ENCODE data around the gene WDFY3. TPM values are rescaled to one million over a fixed set of nuclear protein-coding genes. Genes with fewer than 3 reads are reported as not detected.

WDFY3 gene
- total RNA-seq, 4 donors from 2014 or later: 35.9 to 146 (median 95.0) TPM

- DNase-seq: no peak
- Histone ChIP-seq H3K27me3 (no peaks in the 10 kb centered on the region), H3K9me3 (no peaks in the 10 kb centered on the region), H3K4me3 (no peak overlapping the region), H3K4me1 (no peaks in the 10 kb centered on the region), H3K27ac (no peak overlapping the region), H3K36me3 (no peaks in the 10 kb centered on the region)
- TF ChIP-seq POLR2A (IDR thresholded peaks at IDR 0.05): no peak
- TF ChIP-seq, protein P1, sequence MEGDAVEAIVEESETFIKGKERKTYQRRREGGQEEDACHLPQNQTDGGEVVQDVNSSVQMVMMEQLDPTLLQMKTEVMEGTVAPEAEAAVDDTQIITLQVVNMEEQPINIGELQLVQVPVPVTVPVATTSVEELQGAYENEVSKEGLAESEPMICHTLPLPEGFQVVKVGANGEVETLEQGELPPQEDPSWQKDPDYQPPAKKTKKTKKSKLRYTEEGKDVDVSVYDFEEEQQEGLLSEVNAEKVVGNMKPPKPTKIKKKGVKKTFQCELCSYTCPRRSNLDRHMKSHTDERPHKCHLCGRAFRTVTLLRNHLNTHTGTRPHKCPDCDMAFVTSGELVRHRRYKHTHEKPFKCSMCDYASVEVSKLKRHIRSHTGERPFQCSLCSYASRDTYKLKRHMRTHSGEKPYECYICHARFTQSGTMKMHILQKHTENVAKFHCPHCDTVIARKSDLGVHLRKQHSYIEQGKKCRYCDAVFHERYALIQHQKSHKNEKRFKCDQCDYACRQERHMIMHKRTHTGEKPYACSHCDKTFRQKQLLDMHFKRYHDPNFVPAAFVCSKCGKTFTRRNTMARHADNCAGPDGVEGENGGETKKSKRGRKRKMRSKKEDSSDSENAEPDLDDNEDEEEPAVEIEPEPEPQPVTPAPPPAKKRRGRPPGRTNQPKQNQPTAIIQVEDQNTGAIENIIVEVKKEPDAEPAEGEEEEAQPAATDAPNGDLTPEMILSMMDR (IDR thresholded peaks at IDR 0.05): no peak
- intact Hi-C loops (cut with DNase I; ENCODE audit: low total_unique reads): no loop called here
Observed at GRCh38 chr4:84691170-84691691, 275.3 kb downstream of the WDFY3 start.

- intact Hi-C loops (cut with DNase I; ENCODE audit: low total_unique reads): no loop called here
- Histone ChIP-seq H3K4me1 (no peaks in the 10 kb centered on the region), H3K9me3 (no peaks in the 10 kb centered on the region), H3K4me3 (no peak overlapping the region), H3K27ac (no peak overlapping the region), H3K36me3 (no peaks in the 10 kb centered on the region), H3K27me3 (no peaks in the 10 kb centered on the region)
- DNase-seq: no peak
- TF ChIP-seq, protein P1 (IDR thresholded peaks at IDR 0.05): no peak
- no peak for TF ChIP-seq POLR2A (IDR thresholded peaks at IDR 0.05)
Observed at GRCh38 chr4:84690481-84690880, 276.0 kb downstream of the WDFY3 start.

GRCh38 chr4:84689197-84689596 lies 277.3 kb downstream of the WDFY3 start:
- no peak overlapping the region for H3K27ac ChIP-seq
- no peak for DNase-seq
- H3K36me3 ChIP-seq: no peaks in the 10 kb centered on the region
- no peaks in the 10 kb centered on the region for H3K9me3 ChIP-seq
- no peaks in the 10 kb centered on the region for H3K4me1 ChIP-seq
- no peak overlapping the region for H3K4me3 ChIP-seq
- TF ChIP-seq, protein P1 (IDR thresholded peaks at IDR 0.05): no peak
- no peak for TF ChIP-seq POLR2A (IDR thresholded peaks at IDR 0.05)
- no peaks in the 10 kb centered on the region for H3K27me3 ChIP-seq
- intact Hi-C loops (cut with DNase I; ENCODE audit: low total_unique reads): no loop called here

DNA sequence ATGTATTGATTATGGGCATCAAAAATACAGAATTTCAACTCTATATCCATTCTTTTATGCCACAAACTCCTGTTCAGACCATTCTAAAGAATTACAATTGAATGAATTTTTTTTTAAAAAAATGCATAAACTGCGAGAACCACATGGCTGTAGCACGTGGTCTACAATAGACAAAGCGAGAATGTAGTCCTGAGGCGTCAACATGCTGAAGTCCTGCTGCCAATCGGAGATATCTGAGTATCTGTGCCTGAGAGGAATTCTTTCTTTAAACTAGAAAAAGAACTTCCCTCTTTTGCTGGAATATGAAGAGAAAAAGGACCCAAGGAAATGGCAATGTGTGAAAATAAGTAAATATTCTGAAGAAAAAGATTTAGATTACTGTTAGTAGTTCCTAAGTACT lies 277.9 kb downstream of the WDFY3 start:
- intact Hi-C loops (cut with DNase I; ENCODE audit: low total_unique reads): no loop called here
- Histone ChIP-seq H3K4me3 (no peak overlapping the region), H3K27ac (no peak overlapping the region), H3K27me3 (no peaks in the 10 kb centered on the region), H3K4me1 (no peaks in the 10 kb centered on the region), H3K36me3 (no peaks in the 10 kb centered on the region), H3K9me3 (no peaks in the 10 kb centered on the region)
- DNase-seq: no peak
- TF ChIP-seq, protein P1 (IDR thresholded peaks at IDR 0.05): no peak
- TF ChIP-seq POLR2A (IDR thresholded peaks at IDR 0.05): no peak

DNA sequence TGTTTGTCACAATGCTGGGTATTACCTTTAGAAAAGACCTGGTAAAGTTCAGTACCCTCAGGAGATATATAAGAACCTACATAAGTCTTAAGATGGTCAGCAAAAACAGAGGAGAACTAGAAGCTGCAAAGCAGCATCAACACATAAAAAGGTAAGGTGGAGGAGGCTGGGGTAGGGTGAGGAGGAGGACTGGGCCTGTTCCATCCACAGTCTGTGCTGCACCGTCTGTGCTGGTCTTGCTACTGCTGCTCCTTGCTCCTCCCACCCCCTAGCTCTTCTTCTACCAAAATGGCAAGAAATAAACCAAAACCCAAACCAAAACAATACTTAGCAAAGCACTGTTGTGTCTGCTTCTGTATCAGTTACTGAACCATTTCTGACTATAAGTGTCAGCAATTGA lies 281.4 kb downstream of the WDFY3 start:
- H3K4me1 ChIP-seq: no peaks in the 10 kb centered on the region
- intact Hi-C loops (cut with DNase I; ENCODE audit: low total_unique reads): no loop called here
- no peaks in the 10 kb centered on the region for H3K9me3 ChIP-seq
- H3K27me3 ChIP-seq: no peaks in the 10 kb centered on the region
- H3K27ac ChIP-seq: no peak overlapping the region
- no peak overlapping the region for H3K4me3 ChIP-seq
- DNase-seq: no peak
- H3K36me3 ChIP-seq: no peaks in the 10 kb centered on the region
- TF ChIP-seq, protein P1 (IDR thresholded peaks at IDR 0.05): no peak
- TF ChIP-seq POLR2A (IDR thresholded peaks at IDR 0.05): no peak

All from uterus (tissue), 4 donors.